ENCODE measurements around the gene KCNMA1. TPM values are rescaled to one million over a fixed set of nuclear protein-coding genes. Genes with fewer than 3 reads are reported as not detected.

KCNMA1 gene
- polyA plus RNA-seq, 1 of the 3 experiments (the other 2 are of a cell fraction) = 107 TPM

GRCh38 chr10:77400033-77400432 lies 237.6 kb downstream of the KCNMA1 start:
- Histone ChIP-seq H3K27me3 (ENCODE audit: insufficient read depth) (no peaks in the 10 kb centered on the region), H3K79me2 (ENCODE audit: insufficient read depth) (no peaks in the 10 kb centered on the region), H3K27ac (ENCODE audit: low read depth in 2 of 2, low read length in 1 of 2) (no peak overlapping the region), H3K9me2 (no peaks in the 10 kb centered on the region), H3K36me3 (replicated peaks in 1 of 2; ENCODE audit: control insufficient read depth in 1 of 2, insufficient read depth in 2 of 2, low read length in 1 of 2) (peaks cover 4 to 13% of the 10 kb centered on the region in 2 experiments), H3K9me3 (no peaks in the 10 kb centered on the region), H4K20me1 (ENCODE audit: insufficient read depth) (no peaks in the 10 kb centered on the region), H2AFZ (ENCODE audit: low read depth) (no peak overlapping the region), H3K4me1 (ENCODE audit: control insufficient read depth in 1 of 2, insufficient read depth in 2 of 2, low read depth in 1 of 2, low read length in 1 of 2) (peaks cover 3 to 5% of the 10 kb centered on the region in 2 experiments; a peak in 2 of 4 replicates), H3K9ac (no peak overlapping the region), H3F3A (replicated peaks; ENCODE audit: insufficient read depth) (peaks cover under 1% of the 10 kb centered on the region), H3K4me2 (no peak overlapping the region), H3K4me3 (ENCODE audit: low read depth in 2 of 2, low read length in 1 of 2) (no peak overlapping the region)
- CTCF ChIA-PET = interaction anchor here (0.9 to 2.6 kb wide), 6 partner anchors 9 to 311 kb away, joined by 3 to 9 read pairs (median 4); no protein-coding TSS in a partner anchor
- DNase-seq = no peak
- 96% methylated on average over 4 of the region's 4 CpGs for WGBS (ENCODE audit: low lambda C conversion rate)
- POLR2A ChIA-PET = no interaction called here
- TF ChIP-seq SIN3A (IDR thresholded peaks at IDR 0.05; ENCODE audit: borderline replicate concordance, low read depth, low read length) = no peak
- TF ChIP-seq EZH2phosphoT487 (IDR thresholded peaks at IDR 0.05; ENCODE audit: borderline replicate concordance, low read depth) = no peak
- no peak for TF ChIP-seq RFX5 (IDR thresholded peaks at IDR 0.05; ENCODE audit: low read length)
- TF ChIP-seq TEAD4 (IDR thresholded peaks at IDR 0.05; ENCODE audit: borderline replicate concordance, insufficient read depth) = no peak
- TF ChIP-seq YY1 (IDR thresholded peaks at IDR 0.05; ENCODE audit: low read depth) = no peak
- no peak for TF ChIP-seq ELF1 (IDR thresholded peaks at IDR 0.05)
- no peak for TF ChIP-seq TCF12 (IDR thresholded peaks at IDR 0.05)

- H4K20me1 ChIP-seq (ENCODE audit: insufficient read depth) = no peaks in the 10 kb centered on the region
- CTCF ChIA-PET = interaction anchor here (0.9 to 2.6 kb wide), 5 partner anchors 8 to 312 kb away, joined by 3 to 9 read pairs (median 3); no protein-coding TSS in a partner anchor
Observed at GRCh38 chr10:77398986-77399755, 238.4 kb downstream of the KCNMA1 start.

More at GRCh38 chr10:77398986-77399755, 238.4 kb downstream of the KCNMA1 start:
- Histone ChIP-seq H3K27ac (ENCODE audit: low read depth in 2 of 2, low read length in 1 of 2) (no peak overlapping the region), H3K27me3 (ENCODE audit: insufficient read depth) (no peaks in the 10 kb centered on the region), H3K4me2 (no peak overlapping the region), H3K79me2 (ENCODE audit: insufficient read depth) (no peaks in the 10 kb centered on the region), H3K9ac (no peak overlapping the region), H3K4me1 (ENCODE audit: control insufficient read depth in 1 of 2, insufficient read depth in 2 of 2, low read depth in 1 of 2, low read length in 1 of 2) (peaks cover 5 to 7% of the 10 kb centered on the region in 2 experiments; a peak in 2 of 4 replicates), H3K9me3 (no peaks in the 10 kb centered on the region), H3K36me3 (replicated peaks in 1 of 2; ENCODE audit: control insufficient read depth in 1 of 2, insufficient read depth in 2 of 2, low read length in 1 of 2) (peaks cover 4 to 13% of the 10 kb centered on the region in 2 experiments), H3K4me3 (ENCODE audit: low read depth in 2 of 2, low read length in 1 of 2) (no peak overlapping the region), H3F3A (replicated peaks; ENCODE audit: insufficient read depth) (no peaks in the 10 kb centered on the region), H2AFZ (ENCODE audit: low read depth) (no peak overlapping the region), H3K9me2 (no peaks in the 10 kb centered on the region)
- TF ChIP-seq, protein P1, sequence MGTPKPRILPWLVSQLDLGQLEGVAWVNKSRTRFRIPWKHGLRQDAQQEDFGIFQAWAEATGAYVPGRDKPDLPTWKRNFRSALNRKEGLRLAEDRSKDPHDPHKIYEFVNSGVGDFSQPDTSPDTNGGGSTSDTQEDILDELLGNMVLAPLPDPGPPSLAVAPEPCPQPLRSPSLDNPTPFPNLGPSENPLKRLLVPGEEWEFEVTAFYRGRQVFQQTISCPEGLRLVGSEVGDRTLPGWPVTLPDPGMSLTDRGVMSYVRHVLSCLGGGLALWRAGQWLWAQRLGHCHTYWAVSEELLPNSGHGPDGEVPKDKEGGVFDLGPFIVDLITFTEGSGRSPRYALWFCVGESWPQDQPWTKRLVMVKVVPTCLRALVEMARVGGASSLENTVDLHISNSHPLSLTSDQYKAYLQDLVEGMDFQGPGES (IDR thresholded peaks at IDR 0.05; ENCODE audit: low read depth, low read length) = no peak
- peak; percentile 41; the same call in 1 of the 2 replicates for TF ChIP-seq REST (IDR thresholded peaks at IDR 0.05; ENCODE audit: low read depth, low read length)
- WGBS (ENCODE audit: low lambda C conversion rate) = 87% methylated on average over 10 of the region's 10 CpGs
- POLR2A ChIA-PET = no interaction called here
- DNase-seq = no peak

Data from SK-N-SH (cell line).